Thyroid gland (tissue), 4 donors: Measurements from ENCODE around the gene FAM13B. TPM values are rescaled to one million over a fixed set of nuclear protein-coding genes. Genes with fewer than 3 reads are reported as not detected.

Experiments used
- DNase-seq, 2 donors: peaks; one replicate each; pipeline ENCODE4 v3.0.0-alpha.2; 2019
- H3K27ac ChIP-seq, 3 donors: fragments of 200-600 bp; sonication (generic); 1 replicate in 2 of 3; 2 replicates in 1 of 3; pipeline ENCODE4 v1.5.1; 2016 to 2019; ENCODE audit warnings: mild to moderate bottlenecking in 1 of 3, moderate library complexity in 1 of 3
- H3K27me3 ChIP-seq: fragments of 200-600 bp; sonication (generic); one replicate; pipeline ENCODE4 v1.5.1; 2019
- H3K36me3 ChIP-seq, 2 donors: fragments of 200-600 bp; sonication (generic); one replicate each; pipeline ENCODE4 v1.5.1; 2016 to 2019
- H3K4me1 ChIP-seq, 2 donors: fragments of 200-600 bp; sonication (generic); one replicate each; pipeline ENCODE4 v1.5.1; 2017 to 2019
- H3K4me3 ChIP-seq, 3 donors: fragments of 200-600 bp; sonication (generic); replicated peaks in 1 of 3; 1 replicate in 2 of 3; 2 replicates in 1 of 3; pipeline ENCODE4 v1.5.1; 2016; ENCODE audit warnings: mild to moderate bottlenecking in 1 of 3
- H3K9me3 ChIP-seq: fragments of 200-600 bp; sonication (generic); one replicate; pipeline ENCODE4 v1.5.1; 2017
- POLR2A ChIP-seq, 2 donors: fragments of 450-650 bp; IDR thresholded peaks; one replicate each; pipeline ENCODE4 v1.6.1; 2017; ENCODE audit warnings: antibody characterized with exemption in 2 of 2, mild to moderate bottlenecking in 2 of 2, moderate library complexity in 1 of 2
- WGBS, 2 donors: methylation state at CpG; one replicate each; pipeline ENCODE4 v1.1.5; 2017; 5-methylcytosine and 5-hydroxymethylcytosine counted together
- intact Hi-C: fragments of 100-400 bp; cut with DNase I; formaldehyde crosslinking; loops from one replicate; pipeline ENCODE4 v1.15.1; 2023
- total RNA-seq, 4 donors: library from RNA; depleted of rRNA; stranded (reverse); fragments of >200 nt; gene quantifications; one replicate each; pipeline ENCODE4 v1.2.3, GENCODE V29; 2016
- TF ChIP-seq, protein P1 (sequence below), 6 experiments: fragments of 200-600 bp in 3 of 6; fragments of 450-650 bp in 3 of 6; sonication (generic) in 3 of 6; IDR thresholded peaks; one replicate each; pipeline ENCODE4 v1.5.1; 2016 to 2019; ENCODE audit warnings: antibody characterized with exemption in 6 of 6, mild to moderate bottlenecking in 2 of 6, inconsistent platforms in 1 of 6, moderate library complexity in 1 of 6

FAM13B gene
- total RNA-seq, 4 donors from 2014 or later = 40.1 to 72.0 (median 49.5) TPM

DNA sequence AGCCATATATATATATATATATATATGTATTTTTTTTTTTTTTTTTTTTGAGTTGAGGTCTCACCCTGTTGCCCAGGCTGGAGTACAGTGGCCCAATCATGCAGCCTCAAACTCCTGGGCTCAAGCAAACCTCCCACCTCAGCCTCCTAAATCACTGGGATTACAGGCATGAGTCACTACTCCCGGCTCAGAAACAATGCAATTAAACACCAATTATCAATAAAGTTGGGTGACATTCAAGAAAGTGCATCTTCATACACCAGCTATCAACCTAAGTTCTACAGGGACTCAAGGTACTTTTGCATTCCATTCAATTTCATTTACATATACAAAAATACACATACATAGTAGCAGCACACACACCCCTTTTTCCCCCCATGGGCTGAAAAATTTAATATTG is 7.6 kb downstream of the FAM13B start:
- Histone ChIP-seq H3K27me3 (no peaks in the 10 kb centered on the region), H3K4me3 (no peak overlapping the region), H3K36me3 (no peaks in the 10 kb centered on the region), H3K4me1 (peaks cover 7 to 13% of the 10 kb centered on the region in 2 donors), H3K27ac (no peak overlapping the region), H3K9me3 (no peaks in the 10 kb centered on the region)
- no peak for DNase-seq
- intact Hi-C loops = no loop called here
- WGBS, 2 donors = 87 to 95% methylated on average over 1 of the region's 1 CpG
- TF ChIP-seq POLR2A (IDR thresholded peaks at IDR 0.05) = no peak
- TF ChIP-seq, protein P1, sequence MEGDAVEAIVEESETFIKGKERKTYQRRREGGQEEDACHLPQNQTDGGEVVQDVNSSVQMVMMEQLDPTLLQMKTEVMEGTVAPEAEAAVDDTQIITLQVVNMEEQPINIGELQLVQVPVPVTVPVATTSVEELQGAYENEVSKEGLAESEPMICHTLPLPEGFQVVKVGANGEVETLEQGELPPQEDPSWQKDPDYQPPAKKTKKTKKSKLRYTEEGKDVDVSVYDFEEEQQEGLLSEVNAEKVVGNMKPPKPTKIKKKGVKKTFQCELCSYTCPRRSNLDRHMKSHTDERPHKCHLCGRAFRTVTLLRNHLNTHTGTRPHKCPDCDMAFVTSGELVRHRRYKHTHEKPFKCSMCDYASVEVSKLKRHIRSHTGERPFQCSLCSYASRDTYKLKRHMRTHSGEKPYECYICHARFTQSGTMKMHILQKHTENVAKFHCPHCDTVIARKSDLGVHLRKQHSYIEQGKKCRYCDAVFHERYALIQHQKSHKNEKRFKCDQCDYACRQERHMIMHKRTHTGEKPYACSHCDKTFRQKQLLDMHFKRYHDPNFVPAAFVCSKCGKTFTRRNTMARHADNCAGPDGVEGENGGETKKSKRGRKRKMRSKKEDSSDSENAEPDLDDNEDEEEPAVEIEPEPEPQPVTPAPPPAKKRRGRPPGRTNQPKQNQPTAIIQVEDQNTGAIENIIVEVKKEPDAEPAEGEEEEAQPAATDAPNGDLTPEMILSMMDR (IDR thresholded peaks at IDR 0.05) = no peak

DNA sequence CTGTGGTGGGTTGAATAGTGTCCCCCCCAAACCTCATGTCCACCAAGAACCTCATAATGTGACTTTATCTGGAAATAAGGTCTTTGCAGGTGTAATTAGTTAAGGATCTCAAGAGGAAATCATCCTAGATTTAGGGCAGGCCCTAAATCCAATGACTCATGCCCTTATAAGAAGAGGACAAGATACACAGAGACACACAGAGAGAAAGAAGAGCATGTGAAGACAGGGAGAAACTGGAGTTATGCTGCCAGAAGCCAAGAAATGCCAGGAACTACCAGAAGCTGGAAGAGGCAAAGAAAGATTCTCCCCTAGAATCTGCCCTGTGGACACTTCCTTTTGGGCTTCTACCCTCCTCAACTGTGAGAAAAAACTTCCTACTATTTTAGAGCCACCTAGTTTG is 8.8 kb downstream of the FAM13B start:
- TF ChIP-seq, protein P1 (IDR thresholded peaks at IDR 0.05) = no peak
- no peak for TF ChIP-seq POLR2A (IDR thresholded peaks at IDR 0.05)
- DNase-seq = no peak
- Histone ChIP-seq H3K4me1 (peaks cover 2 to 3% of the 10 kb centered on the region in 2 donors), H3K9me3 (no peaks in the 10 kb centered on the region), H3K27me3 (no peaks in the 10 kb centered on the region), H3K36me3 (peaks cover 0 to 3% of the 10 kb centered on the region in 2 donors), H3K4me3 (no peak overlapping the region), H3K27ac (no peak overlapping the region)
- intact Hi-C loops = no loop called here

GRCh38 chr5:138022912-138023311 is 10.0 kb downstream of the FAM13B start:
- Histone ChIP-seq H3K27ac (no peak overlapping the region), H3K9me3 (no peaks in the 10 kb centered on the region), H3K4me1 (peaks cover 0 to 3% of the 10 kb centered on the region in 2 donors), H3K4me3 (no peak overlapping the region), H3K27me3 (no peaks in the 10 kb centered on the region), H3K36me3 (peaks cover 0 to 9% of the 10 kb centered on the region in 2 donors)
- intact Hi-C loops = no loop called here
- DNase-seq = no peak
- 94 to 97% methylated on average over 3 of the region's 3 CpGs for WGBS, 2 donors
- TF ChIP-seq POLR2A (IDR thresholded peaks at IDR 0.05) = no peak
- TF ChIP-seq, protein P1 (IDR thresholded peaks at IDR 0.05) = no peak

GRCh38 chr5:138021771-138022170 is 11.1 kb downstream of the FAM13B start:
- no peak for TF ChIP-seq POLR2A (IDR thresholded peaks at IDR 0.05)
- TF ChIP-seq, protein P1 (IDR thresholded peaks at IDR 0.05) = no peak
- DNase-seq = no peak
- intact Hi-C loops = no loop called here
- H3K27ac ChIP-seq = no peak overlapping the region
- WGBS, 2 donors = 0% methylated on average over 1 of the region's 1 CpG
- H3K36me3 ChIP-seq = peaks cover under 1 to 9% of the 10 kb centered on the region in 2 donors
- H3K9me3 ChIP-seq = no peaks in the 10 kb centered on the region
- no peak overlapping the region for H3K4me3 ChIP-seq
- peaks cover 0 to 3% of the 10 kb centered on the region in 2 donors for H3K4me1 ChIP-seq
- no peaks in the 10 kb centered on the region for H3K27me3 ChIP-seq

GRCh38 chr5:138018849-138019248 is 14.0 kb downstream of the FAM13B start:
- H3K27ac ChIP-seq = no peak overlapping the region
- no peak for TF ChIP-seq POLR2A (IDR thresholded peaks at IDR 0.05)
- TF ChIP-seq, protein P1 (IDR thresholded peaks at IDR 0.05) = no peak
- DNase-seq = no peak
- no peaks in the 10 kb centered on the region for H3K4me1 ChIP-seq
- 73 to 76% methylated on average over 3 of the region's 3 CpGs for WGBS, 2 donors
- peaks cover 3 to 9% of the 10 kb centered on the region in 2 donors for H3K36me3 ChIP-seq
- no peaks in the 10 kb centered on the region for H3K9me3 ChIP-seq
- no peaks in the 10 kb centered on the region for H3K27me3 ChIP-seq
- intact Hi-C loops = no loop called here
- H3K4me3 ChIP-seq = no peak overlapping the region
